HG03432 (cell line): ENCODE data around the gene SLC33A1.
"Not testable (repeated sequence)": the region's sequence is repeated elsewhere in the genome, so short reads cannot be mapped to it uniquely, and the experiment has no call there.

Experiments used
- ATAC-seq: cut with Tn5 transposase; IDR thresholded peaks from one replicate; pipeline ENCODE4 v1.9.1; 2021; ENCODE audit warnings: mild to moderate bottlenecking, moderate library complexity; ENCODE audit not compliant: unreplicated experiment

Gene SLC33A1

DNA sequence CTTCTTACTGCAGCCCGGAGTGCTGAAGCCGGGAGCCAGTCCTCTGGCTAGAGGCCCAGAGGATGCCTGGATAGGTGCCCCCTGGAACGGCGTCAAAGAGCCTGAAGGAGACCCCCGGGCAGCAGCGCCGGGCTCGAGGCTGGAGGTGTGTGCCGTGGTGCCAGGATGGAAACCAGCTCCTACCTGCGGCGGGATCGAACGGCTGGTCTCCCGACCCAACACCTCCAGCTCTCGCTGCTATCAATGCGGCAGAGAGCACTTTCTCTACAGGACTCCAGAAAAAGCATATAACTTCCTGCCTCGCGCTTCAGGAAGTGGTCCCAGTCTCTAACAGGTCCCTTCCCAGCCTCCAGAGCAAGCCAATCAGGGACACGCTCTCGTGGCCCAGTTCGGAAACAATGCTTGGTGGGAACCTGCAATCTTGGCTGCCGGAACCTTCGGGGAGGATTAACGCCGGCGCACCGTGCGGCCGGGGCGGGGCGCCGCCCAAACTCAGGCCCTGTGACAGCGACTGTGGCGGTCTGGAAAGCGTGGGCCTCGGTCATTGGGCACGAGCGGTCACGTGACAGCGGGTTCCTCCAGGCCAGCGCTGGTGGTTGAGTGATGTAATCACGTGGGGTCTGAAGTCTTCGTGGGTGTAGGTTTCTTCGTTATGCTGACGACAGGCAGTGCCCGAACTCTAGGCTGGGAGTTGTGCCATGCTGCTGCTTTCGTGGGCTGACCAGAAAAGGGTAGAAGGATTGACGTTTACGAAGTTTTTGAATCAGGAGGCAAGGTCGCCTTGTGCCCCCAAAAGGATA, at the start of gene SLC33A1:
TSS of gene SLC33A1 (minus strand) at position 287 of the 800 bp plus-strand sequence. CDS start 430 bp downstream, outside the sequence.
- peak; percentile 96 for ATAC-seq

DNA sequence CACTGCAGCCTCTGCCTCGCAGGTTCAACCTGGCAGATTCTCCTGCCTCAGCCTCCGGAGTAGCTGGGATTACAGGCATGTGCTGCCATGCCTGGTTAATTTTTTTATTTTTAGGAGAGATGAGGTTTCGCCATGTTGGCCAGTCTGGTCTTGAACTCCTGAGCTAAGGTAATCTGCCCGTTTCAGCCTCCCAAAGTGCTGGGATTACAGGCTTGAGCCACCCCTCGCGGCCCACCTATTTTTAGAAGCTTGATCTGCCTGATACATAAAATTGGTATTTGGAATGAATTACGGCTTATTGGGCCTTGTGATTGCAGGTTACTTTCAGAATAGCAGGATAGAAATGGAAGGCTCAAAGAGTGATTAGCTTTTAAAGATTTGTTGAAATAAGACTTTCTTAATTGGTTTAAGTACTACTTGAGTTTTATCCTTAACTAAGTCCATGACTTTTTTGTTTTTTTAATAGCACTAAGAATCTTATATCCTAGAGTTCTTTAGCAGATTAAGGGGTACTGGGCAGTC, 41.2 kb upstream of the SLC33A1 start:
- ATAC-seq, result no peak

DNA sequence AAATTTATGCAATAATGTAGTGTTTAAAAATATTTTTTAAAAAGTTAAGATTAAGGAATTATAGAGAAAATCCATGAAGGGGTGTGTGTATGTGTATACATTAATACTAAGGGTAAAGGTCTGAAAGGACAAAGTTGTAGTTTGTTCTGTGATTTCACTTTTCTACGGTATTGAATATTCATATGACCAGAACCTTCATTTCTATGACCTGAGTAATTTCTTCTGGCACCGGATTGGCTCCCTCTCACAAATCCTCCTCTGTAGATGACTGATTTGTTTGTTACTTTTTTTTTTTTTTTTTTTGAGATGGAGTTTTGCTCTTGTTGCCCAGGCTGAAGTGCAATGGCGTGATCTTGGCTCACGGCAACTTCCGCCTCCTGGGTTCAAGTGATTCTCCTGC, 37.1 kb upstream of the SLC33A1 start:
- no peak for ATAC-seq

DNA sequence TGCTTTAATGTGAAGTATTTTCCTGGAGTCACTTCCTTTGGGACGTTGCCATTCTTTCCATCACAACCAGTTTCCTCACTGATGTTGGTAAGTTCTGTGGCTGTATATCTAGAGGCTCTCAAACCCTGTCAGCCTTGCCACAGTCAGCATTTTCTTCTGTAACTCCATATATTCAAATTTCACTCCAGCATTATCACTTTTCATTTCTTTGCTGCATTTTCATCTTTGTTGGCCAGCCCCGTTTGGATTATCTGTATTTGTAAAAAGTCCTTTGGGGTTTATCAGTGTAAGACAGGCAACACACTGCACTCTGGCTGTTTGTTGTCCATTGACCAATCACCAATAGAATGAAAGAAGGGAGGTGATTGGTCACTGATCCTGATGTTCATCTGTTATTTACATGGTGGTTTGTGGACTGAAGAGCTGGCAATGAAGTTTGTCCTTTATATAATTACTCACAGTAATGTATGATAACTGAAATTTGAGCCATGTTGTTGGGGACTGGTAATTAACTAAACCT, 36.5 kb upstream of the SLC33A1 start:
- ATAC-seq, result no peak

DNA sequence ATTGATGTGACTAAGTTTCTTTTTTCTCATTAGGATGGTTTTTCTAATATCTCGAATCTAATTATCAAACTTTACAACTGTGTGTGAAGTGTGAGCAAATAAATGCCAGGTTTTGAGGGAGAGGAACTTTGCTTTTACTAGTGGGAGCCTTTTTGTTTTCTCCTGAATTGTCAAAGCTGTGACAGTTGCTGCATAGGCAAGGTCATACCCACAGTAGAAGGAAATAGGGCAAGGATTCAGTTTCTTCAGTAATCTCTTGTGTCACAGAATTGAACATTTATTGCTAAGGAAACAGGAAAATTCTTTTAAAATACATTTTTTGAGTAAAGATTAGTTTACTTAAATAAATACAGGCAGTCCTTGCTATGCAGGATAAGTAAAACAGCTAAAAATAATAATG, 35.7 kb upstream of the SLC33A1 start:
- ATAC-seq, result no peak

DNA sequence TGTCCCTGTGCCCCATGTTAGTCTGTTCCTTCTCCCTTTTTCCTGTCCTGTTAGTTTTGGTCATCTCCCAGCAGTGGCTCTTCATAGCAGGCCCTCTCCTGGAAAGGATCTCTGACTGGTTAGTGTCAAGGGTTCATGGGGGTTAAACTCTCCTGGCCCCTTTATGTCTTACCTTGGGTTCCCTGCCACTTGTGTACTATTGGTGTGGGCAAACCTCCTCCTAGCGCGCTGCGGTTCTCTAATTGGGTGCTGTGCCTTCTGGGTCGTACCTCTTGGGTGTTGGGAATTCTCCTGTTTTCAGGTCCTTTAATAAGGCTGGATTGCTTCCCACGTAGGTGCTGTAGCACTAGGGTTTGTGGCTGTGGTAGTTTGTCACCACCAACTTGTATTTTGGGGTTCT, 35.0 kb upstream of the SLC33A1 start:
- ATAC-seq, result no peak

DNA sequence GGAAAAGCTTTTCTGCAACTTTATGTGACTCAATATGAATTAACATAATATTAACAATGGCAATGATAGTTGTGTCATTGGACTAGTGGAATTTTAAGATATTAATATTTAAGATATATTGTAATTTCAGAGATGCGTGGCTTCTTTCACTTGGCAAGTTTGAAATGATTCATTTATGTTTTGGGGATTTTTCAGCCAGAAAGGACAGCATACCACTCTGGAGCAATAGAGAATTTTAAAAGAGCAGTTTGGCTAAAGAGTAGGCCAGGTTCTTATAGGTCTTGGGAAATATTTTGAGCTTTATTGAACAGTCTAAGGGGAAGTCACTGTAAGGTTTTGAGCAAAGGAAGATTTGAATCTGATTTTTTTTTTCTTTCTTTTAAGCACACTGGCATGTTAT, 32.7 kb upstream of the SLC33A1 start:
- no peak for ATAC-seq

DNA sequence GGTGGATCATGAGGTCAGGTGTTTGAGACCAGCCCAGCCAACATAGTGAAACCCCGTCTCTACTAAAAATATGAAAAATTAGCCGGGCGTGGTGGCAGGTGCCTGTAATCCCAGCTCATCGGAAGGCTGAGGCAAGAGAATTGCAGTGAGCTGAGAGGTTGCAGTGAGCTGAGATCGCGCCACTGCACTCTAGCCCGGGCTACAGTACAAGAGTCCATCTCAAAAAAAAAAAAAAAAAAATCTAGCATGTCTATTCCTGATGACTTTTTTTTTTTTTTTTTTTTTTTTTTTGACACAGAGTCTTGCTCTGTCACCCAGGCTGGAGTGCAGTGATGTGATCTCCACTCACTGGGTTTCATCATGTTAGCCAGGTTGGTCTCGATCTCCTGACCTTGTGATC, 32.1 kb upstream of the SLC33A1 start:
- not testable (repeated sequence) for ATAC-seq

DNA sequence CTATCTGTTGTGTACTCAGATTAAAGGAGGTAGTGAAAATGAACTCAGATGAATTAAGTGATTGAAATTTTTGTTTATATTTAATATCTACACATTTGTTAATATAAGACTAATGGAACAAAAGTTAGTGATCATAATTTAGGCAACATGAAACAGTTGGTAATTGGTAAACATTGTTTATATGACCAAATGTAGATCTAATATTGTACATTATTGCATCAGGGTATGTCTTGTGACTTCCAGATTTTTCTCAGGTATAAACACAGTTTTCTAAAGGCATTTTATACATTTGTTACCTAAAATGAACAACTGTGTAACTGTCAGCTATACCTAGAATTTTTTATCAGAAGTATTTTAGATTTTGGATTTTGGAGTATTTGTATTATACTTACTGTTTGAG, 31.1 kb upstream of the SLC33A1 start:
- ATAC-seq, result no peak

DNA sequence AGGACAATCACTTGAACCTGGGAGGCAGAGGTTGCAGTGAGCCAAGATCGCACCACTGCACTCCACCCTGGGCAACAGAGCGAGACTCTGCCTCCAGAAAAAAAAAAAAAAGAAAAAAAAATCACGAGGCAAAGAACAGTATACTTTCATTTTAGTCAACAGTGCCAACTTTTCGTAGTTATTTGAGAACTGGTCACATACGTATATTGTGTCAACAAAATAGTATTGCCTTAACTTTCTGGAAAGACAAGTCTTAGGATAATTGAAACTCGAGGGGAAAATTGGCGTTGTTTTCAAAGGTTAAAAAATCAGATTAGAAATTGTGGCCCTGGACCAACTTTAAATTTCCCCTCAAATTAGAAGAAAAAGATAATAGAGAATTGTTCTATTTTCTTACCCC, 30.1 kb upstream of the SLC33A1 start:
- ATAC-seq, result no peak

DNA sequence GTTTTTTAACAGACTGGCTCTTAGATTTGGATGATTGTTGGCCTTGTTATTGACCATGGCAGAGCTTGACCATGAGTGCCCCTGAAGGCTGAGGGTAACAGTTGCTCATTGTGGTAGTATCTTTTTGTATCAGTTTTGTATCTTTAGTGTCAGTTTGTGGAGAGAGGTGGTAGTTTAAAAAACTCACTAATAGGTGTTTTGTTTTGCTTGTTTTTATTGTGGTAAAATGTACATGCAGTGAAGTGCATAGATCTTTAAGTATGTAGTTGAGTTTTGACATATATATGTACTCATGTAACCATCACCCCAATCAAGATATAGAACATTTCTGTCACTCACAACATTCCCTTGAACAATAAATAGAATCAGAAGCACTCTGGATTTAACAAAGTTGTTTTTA, 26.1 kb upstream of the SLC33A1 start:
- peak; percentile 40 for ATAC-seq

DNA sequence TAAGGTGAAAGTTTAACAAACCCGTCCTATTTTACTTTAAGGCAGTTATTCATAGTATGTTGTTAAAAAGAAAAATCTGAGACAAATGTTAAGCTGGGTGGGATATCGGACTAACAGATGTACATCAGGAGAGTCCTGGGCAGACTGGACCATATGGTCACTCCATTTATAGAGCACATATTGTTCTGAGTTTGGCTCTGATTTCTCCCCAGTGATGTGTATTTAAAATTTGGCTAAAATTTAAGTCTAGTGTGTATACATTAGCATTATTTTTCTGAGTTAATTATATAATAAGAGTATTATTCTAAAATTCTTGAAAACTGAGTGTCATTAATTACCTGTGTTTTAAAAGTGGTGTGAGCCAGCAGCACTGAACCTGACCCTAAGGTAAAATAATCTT, 22.3 kb upstream of the SLC33A1 start:
- ATAC-seq, result no peak

DNA sequence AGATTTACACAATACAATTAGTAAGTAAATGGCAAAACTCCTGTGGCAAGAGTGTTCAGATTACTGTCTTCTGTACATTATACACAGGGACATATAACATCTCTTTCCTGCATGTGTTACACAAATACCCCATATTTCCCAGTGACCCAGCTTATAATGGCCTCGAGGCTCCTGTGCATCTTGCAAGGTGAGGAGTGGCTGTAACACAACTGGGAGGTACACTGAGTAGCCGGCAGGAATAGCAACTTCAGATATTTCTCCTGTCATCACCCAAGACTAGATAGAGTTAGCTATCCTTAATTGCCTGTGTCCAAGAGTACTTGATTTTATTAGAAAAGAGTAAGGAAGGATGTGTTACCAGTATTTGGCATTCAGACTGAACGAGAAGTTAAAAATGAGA, 21.8 kb upstream of the SLC33A1 start:
- no peak for ATAC-seq

DNA sequence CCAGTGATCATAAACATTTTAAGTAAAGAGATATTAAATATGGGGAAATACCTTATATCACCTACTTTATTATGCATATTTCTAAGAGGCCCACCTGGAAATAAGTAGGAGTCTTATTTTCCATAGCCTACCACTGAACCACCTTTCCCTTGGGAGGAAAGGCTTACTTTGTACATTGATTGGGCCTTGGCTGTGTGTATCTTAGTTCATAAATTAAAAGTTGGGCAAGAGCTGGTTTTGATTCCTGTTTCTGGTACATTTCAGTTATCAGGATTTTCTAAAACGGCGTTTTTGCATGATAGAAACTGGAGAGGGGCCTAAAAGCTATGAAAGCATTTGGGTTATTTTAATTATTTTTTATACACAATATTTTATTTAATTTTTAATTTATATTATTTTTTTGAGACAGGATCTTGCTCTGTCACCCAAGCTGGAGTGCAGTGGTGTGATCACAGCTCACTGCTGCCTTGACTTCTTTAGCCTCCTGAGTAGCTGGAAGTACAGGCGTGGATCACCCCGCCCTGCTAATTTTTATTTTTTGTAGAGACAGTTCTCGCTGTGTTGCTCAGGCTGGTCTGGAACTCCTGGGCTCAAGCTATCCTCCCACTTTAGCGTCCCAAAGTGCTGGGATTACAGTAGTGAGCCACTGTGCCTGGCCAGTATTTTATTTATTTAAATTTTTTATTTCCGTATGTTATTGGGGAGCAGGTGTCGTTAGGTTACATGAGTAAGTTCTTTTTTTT, 18.8 kb upstream of the SLC33A1 start:
- ATAC-seq, result no peak

DNA sequence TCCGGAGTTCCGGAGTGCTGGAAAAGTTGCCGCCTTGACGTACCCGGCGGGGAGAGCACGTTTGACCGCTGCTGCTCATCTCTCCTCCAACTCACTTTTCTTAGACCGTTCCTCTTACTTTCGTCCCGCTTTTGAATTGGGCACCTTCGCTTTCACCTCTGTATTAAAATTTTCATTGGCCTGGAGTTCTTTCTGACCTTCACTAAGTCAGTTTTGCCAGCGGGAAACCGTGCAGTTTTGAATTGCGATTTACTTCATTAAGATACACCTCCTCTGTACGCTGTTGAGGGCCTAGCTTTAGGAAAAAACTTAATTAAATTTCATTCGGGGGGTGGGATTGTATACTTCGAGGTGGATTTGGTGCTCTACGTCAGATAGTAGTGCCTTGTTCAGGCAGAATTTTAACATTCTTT, 17.5 kb upstream of the SLC33A1 start:
- ATAC-seq, result peak; percentile 1

DNA sequence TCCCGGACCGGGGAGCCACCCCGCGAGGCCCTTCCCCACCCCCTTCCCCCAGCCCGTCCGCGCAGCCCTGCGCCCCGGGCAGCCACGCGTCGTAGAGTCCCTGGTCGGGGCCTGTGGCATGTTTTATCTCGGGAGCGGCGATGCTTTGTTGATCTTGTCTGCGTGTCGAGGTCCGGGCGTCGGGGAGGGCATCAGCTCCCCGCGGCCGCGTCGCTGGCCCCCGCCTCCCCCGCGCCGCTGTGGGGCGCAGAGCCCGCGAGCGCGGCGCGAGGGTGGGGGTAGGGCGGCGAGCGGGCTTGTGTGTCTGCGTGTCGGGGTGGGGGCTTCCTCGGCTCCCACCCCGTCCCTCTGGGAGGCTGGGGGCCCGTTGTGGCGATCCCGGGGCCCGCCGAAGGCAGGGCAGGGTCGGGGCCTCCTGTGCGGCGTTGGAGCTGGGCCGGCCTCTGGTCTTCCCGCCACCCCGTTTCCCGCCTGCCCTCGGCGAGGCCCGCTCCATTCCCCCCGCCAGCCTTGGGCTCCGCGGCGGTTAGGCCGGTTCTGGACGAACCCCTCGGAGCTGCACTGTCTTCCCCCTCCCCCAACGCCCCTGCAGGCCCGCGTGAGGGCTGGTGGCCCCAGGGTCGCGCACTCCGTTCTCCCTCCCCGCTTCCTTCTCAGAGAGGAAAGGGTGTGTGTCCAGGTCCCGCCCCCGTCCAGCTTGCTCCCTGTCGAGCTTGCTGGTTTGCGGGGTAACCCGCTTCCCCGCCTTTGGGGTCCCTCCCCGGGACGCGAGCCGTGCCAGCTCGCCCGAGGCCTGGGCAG, 16.9 kb upstream of the SLC33A1 start:
- ATAC-seq, result peak; percentile 36

DNA sequence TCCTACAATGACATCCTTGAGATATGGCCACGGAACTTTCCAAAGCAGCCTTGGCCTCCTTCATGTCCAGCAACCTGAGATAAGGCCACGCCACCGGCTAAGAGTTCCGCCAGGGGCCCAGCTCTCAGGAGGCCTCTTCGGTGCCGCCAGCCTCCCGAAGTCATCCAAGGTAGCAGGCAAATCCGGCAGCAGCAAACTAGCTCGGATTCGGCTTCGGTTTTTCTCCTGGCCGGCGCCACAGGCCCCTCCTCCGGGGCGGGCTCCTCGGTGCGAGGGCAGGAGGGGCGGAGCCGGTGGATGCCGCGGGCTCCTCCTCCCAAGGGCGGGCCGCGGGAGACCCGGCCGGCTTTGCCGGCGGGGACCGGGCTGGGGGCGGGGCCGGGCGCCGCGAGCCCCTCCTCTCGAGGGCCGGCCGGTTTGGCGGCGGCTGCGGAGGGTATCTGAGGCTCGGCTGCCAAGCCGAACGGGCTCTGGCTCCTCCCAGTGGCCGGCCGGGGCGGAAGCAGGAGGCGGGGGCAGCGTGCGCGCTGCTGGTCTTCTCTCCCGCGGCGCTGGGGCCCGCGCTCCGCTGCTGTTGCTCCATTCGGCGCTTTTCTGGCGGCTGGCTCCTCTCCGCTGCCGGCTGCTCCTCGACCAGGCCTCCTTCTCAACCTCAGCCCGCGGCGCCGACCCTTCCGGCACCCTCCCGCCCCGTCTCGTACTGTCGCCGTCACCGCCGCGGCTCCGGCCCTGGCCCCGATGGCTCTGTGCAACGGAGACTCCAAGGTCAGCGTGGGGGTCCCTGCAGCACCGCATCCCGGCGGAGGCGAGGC, 16.1 kb upstream of the SLC33A1 start, which contains the start of gene GMPS:
TSS of gene GMPS (plus strand) at position 518 of the 812 bp plus-strand sequence. CDS start at position 739, 221 bp downstream.
- peak; percentile 91 for ATAC-seq

DNA sequence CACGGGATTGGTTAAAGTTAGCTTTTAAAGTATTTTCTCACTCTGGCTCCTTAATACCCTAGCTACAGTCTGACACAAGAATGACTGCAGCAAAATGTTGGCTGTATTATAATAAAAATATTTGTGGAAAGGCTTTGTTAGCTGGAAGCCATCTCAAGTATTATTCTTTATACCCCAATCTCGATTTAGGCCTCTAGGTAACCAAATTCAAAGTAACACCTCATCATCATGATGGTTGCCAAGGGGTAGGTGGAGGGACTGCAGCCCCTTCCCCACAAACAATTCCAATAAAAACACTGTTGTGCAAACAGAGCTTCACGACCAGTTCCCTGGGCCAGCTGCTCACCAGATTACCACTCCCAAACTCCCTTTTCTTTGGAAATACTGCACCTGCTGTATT, 15.5 kb upstream of the SLC33A1 start:
- no peak for ATAC-seq

DNA sequence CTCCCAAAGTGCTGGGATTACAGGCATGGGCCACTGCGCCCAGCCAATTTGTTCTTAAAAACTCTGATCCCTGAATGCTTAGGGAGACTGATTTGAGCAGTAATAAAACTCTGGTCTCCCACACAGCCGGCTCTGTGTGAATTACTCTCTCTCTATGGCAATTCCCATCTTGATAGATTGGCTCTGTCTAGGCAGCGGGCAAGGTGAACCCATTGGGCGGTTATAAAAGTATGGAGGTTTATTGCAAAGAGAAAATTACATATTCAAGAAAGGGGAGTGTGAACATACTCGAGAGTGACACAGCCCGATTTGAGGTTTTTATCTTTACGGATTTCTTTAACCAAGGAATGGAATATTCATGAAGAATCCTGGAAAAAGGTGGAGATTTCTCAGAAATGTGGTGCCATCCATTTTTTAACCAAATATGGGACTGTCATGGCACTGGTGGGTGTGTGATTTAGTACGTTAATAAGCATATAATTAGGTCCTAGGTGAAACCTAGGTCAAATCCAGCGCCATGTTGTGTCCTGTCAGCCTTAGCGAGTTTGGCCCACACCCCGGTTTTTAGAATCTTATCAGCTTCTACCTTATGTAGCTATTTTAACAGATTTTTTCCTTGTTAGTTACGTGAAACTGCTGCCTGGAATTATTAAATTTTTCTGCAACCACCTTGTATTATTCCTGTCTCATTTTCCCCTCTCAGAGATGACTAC, 9.0 kb upstream of the SLC33A1 start:
- no peak for ATAC-seq
